ENCODE results near the gene FAM76B. TPM values are rescaled to one million over a fixed set of nuclear protein-coding genes. Genes with fewer than 3 reads are reported as not detected.
A peak's percentile ranks its signal among the peaks of the same experiment; 100 is the strongest.
"Not testable (repeated sequence)": the region's sequence is repeated elsewhere in the genome, so short reads cannot be mapped to it uniquely, and the experiment has no call there.

Gene FAM76B
- total RNA-seq (2014; rRNA removed; shearing (Covaris generic)): 21.4 and 31.0 TPM in 2 replicates

DNA sequence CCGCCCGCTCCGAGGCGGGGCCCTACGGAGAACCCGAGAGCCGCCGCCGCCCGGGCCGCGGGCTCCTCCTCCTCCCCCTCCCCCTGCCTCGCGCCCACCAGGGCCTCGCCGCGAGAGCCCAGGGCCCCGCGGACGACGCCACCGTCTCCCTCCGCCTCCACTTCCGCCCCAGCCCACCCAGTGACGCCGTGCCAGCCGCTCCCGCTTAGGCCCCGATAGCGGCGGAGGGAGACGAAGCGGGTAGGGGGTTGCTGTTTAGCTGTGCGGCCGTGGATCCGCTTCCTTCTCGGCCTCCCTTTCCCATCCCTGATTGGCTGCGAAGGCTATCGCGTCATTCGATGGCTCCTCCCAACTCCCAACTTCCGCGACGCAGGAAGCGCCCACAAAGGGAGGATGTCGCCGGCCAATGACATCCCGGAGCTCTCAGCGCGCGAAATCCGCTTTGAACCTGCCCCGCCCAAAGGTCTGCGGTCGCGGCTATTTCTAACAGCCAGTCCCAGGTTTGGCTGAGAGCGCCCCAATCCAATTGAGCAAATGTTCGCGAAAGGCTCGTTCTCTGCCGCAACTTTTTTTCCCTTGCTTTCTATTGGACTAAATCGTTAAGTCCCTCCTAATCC lies at the start of gene FAM76B:
Gene FAM76B (minus strand): TSS at position 277 of the 617 bp plus-strand sequence. CDS start 304 bp downstream, outside the sequence.
- peak; percentile 99 for DNase-seq (ENCODE audit: low read depth)

GRCh38 chr11:95835768-95836488 lies 46.3 kb upstream of the FAM76B start:
- peak; percentile 84 for DNase-seq (ENCODE audit: low read depth)

DNA sequence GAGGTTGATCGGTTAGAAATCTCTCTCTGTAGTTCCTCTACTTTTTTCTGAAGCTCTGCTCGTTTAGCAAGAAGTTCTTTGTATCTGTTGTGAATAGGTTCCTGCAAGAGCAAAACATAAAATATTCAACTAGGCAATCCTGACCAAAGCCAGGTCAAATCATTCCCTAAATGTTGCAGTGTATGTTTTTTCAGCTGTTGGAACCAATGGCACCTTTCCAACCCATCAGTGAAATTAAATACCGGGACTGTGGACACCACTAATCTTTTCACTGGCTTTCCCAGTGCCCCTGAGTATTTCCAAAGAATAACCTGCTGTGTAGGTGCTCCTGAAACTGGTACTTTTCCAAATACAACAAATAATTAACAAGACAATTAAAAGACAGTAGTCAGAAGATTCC lies 45.8 kb upstream of the FAM76B start:
- no peak for DNase-seq (ENCODE audit: low read depth)

DNA sequence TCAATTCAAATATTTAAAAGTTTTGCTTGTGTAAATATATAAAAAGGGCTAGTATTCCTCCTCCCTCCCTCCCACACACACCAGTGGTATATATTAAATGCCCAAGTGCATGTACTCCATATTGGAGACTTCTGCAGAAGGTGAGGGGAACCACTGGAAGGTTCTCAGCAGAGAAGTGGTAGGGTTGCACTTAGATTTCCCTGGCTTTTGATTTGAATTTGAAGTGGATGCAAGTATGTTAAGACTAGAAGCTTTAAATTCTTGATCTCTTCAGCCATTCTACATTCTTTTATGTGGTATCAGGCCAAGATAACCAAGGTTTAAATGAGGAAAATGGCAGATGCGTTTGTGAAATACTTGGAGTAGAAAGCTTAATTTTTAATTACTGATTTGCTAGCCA lies 43.8 kb upstream of the FAM76B start:
- no peak for DNase-seq (ENCODE audit: low read depth)

DNA sequence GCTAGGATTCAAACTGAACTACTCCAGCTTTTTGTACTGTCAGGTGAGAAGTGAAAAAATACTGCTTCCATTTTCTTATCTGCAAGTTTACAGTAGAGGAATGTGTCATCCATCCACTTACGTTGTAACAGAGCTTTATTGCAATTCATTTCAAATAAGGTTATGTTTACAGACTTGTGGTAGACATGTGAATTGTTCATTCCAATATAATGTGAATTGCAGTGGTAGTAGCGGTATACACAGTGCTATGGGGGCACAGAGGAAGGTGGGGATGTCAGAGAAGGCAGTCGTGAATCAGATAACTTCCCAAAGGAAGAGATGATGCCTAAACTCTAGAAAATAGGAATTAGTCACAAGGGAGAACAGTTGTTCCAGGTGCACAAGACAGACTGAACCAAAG lies 43.2 kb upstream of the FAM76B start:
- DNase-seq (ENCODE audit: low read depth): peak; percentile 16

GRCh38 chr11:95831198-95831883 lies 41.8 kb upstream of the FAM76B start:
- peak; percentile 92 for DNase-seq (ENCODE audit: low read depth)

- DNase-seq (ENCODE audit: low read depth): no peak
These were observed 40.1 kb upstream of the FAM76B start for GRCh38 chr11:95829580-95830259.

DNA sequence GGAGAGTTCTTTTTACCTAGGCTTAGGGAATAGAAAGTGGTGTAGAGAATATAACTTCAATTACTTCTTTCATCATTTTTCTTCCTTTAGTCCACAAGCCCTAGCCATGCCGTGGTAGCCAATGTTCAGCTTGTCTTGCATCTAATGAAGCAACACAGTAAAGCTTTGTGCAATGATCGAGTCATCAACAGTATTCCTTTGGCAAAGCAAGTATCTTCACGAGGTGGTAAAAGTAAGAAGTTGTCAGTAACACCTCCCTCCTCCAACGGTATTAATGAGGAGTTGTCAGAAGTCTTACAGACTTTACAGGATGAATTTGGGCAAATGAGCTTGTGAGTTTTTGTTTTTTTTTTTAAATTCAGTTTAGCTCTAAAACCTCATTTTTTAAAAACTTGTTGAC lies 38.1 kb upstream of the FAM76B start:
- DNase-seq (ENCODE audit: low read depth): no peak

GRCh38 chr11:95821640-95822039 lies 32.1 kb upstream of the FAM76B start:
- DNase-seq (ENCODE audit: low read depth): peak; percentile 16

DNA sequence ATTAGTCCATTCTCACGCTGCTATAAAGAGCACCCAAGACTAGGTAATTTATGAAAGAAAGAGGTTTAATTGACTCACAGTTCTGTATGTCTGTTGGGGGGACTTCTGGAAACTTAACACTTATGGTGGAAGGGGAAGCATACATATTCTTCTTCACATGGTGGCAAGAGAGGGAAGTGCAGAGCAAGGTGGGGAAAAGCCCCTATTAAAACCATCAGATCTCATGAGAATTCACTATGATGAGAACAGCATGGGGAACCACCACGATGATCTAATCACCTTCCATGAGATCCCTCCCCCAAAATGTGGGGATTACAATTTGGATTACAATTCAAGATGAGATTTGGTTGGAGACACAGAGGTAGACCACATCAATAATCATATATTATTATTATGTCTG lies 26.5 kb upstream of the FAM76B start:
- no peak for DNase-seq (ENCODE audit: low read depth)

DNA sequence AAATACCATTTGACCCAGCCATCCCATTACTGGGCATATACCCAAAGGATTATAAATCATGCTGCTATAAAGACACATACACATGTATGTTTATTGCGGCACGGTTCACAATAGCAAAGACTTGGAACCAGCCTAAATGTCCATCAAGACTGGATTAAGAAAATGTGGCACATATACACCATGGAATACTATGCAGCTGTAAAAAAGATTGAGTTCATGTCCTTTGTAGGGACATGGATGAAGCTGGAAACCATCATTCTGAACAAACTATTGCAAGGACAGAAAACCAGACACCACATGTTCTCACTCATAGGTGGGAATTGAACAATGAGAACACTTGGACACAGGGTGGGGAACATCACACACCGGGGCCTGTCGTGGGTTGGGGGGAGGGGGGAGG lies 21.5 kb upstream of the FAM76B start:
- not testable (repeated sequence) for DNase-seq (ENCODE audit: low read depth)

DNA sequence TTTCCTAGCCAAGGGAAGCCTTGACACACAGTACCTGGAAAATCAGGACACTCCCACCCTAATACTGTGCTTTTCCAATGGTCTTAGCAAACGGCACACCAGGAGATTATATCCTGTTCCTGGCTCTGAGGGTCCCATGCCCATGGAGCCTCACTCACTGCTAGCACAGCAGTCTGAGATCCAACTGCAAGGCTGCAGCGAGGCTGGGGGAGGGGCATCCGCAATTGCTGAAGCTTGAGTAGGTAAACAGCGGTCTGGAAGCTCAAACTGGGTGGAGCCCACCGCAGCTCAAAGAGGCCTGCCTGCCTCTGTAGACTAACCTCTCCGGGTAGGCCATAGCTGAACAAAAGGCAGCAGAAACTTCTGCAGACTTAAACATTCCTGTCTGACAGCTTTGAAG lies 16.9 kb upstream of the FAM76B start:
- DNase-seq (ENCODE audit: low read depth): not testable (repeated sequence)

GRCh38 chr11:95805869-95806268 lies 16.3 kb upstream of the FAM76B start:
- DNase-seq (ENCODE audit: low read depth): no peak

- no peak for DNase-seq (ENCODE audit: low read depth)
These were observed 14.4 kb upstream of the FAM76B start for GRCh38 chr11:95803973-95804372.

DNA sequence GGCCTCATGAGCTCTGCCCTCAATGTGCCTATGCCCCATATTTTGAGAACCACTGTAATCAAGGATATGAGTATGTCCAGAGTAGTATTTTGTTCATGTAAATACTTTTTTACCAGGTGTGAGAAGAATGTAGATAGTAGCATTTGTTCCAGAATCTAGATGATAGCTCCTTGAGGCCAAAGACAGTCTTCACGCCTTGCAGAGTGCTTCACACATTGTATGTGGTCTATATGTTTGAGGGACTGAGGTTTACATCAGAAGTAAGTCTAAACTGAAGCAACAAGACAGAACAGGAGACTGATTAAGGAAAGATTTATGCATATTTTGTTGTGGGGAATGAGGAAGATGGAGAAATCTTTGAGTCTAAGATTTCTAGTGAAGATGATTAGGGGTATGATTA lies 13.2 kb upstream of the FAM76B start:
- no peak for DNase-seq (ENCODE audit: low read depth)

DNA sequence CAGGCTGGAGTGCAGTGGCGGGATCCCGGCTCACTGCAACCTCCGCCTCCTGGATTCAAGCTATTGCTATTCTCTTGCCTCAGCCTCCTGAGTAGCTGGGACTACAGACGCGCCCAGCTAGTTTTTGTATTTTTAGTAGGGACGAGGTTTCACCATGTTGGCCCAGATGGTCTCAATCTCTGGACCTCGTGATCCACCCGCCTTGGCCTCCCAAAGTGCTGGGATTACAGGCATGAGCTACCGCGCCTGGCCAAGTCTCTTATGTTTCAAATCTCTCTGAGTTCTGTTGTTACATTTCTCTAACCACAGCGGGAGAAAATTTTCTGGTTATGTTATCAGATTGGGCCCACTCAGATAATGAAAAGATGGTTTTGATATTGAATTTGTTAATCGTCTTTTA lies 10.9 kb upstream of the FAM76B start:
- DNase-seq (ENCODE audit: low read depth): no peak

DNA sequence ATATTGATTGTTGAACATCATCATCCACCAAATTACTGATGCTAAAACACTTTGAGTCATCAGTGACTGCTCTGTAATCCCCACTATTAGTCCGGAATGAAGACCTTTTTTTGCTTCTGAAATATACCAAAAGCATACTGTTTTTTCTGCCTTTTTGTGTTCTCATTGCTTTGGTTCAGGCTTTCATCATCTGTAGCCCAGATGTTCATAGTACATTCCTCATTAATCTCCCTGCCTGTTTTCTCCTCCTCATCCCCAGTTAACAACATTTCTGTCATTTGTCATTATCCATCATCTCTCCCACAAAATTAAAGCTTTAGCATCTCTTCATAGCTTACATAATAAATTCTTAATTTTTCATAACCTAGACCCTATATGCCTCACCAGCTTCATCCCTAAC lies 10.0 kb upstream of the FAM76B start:
- DNase-seq (ENCODE audit: low read depth): no peak

DNA sequence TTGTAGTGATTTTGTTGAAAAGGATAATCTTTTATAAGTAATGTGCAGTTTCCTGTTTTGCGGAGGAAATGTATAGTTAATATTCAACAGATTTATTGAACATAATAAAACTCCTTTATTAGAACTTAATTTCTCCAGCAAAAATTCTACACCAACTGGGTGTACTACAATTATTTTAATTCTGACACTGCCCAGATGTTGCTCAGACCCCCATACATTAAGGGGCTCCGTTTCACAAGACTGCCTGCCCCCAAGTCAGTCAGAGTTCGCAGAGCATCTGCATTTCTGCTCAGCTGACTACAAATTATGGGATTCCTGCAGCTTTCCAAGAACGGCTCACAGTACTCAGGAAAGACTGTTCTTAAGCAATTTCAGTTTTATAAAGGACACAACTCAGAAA lies 6.9 kb upstream of the FAM76B start:
- no peak for DNase-seq (ENCODE audit: low read depth)

DNA sequence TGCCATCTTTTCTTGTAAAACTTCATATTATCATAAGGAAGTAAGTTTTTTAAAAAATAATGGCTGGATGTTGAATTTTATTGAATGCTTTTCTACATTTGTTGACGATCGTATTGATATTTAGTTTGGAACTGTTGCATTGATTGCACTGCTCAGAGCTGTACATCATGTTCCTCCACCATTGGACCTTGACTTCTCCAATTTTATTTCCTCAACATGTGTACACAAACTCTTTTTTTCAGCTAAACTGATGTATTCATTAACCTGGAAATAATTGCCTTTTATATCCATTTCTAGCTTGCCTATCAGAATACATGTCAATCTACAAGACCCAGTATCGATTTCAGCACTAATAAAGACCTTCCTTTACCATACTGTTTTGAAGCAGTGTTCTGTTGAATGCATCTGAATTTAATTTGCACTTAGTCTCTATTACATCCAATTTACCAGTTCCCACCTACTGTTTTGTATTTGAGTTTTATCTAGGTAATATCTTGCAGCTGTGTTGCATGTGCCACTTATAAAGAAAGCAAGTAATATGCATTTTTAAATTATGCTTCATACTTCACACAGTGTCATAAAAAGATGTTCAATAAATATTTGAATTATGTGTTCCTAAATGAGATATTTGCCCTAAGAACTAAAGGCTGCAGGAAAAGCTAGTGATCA lies 6.2 kb upstream of the FAM76B start:
- DNase-seq (ENCODE audit: low read depth): no peak

- DNase-seq (ENCODE audit: low read depth): no peak
These were observed 4.5 kb upstream of the FAM76B start for GRCh38 chr11:95794086-95794485.

DNA sequence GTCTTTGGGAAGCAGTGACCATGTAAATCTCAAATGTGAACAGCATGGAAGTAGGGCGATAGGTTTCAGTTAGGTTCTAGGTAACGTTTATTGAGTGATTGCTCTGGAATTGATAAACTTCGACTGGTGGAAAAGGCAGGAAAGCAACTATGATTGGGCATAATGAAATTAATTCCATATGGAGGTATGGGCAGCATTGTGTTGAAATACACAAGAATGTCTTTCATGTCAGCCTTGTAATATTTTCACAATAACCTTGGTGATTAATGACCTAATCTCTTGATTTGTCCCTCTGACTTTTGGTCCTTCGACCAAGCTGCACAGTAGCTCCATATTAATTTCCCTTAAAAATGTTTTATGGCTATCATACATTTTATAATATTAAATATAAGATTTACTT lies 3.5 kb upstream of the FAM76B start:
- no peak for DNase-seq (ENCODE audit: low read depth)

DNA sequence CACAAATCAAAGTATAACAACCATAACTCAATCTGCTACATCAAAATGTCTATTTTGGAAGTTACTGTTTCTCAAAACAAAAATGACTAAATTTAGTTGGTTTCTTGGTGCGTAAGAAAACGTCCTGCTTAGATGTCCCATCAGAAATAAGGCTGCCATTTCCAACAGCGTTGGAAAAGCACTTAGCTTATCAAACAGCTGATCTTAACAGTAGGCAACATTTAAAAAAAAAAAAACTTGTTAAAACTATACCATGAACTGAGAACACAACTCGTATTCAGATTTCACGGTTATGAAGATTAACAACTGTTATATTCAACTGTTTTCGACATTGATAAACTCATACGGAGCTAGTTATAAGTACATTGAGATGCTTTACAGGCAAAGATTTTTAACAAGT lies 3.1 kb upstream of the FAM76B start:
- DNase-seq (ENCODE audit: low read depth): no peak
